A673 (cell line): Measurements from ENCODE around the gene TENM3. TPM values are rescaled to one million over a fixed set of nuclear protein-coding genes. Genes with fewer than 3 reads are reported as not detected.

Source experiments
- BruUV-seq: library from RNA; stranded (reverse); fragments of 400-500 nt; replicated peaks from 2 replicates; lab custom pipeline; 2021; lab: Mats Ljungman, UMichigan
- CTCF ChIA-PET: fragments of 300-600 bp; sonication (Branson Sonifier 250); formaldehyde crosslinking; loops from one replicate; lab custom pipeline; 2022; ENCODE audit warnings: antibody characterized with exemption; lab: Charles Lee
- POLR2A ChIA-PET: fragments of 300-600 bp; sonication (Branson Sonifier 250); formaldehyde crosslinking; loops from one replicate; lab custom pipeline; 2022; ENCODE audit warnings: antibody characterized with exemption; ENCODE audit not compliant: low non-redundant PET; lab: Charles Lee
- DNase-seq: peaks from one replicate; pipeline ENCODE4 v3.0.0-alpha.2; 2015; ENCODE audit warnings: low spot score
- H3K27ac ChIP-seq: fragments of 200-600 bp; sonication (generic); 2 replicates; pipeline ENCODE4 v1.5.1; 2016; ENCODE audit warnings: mixed run types, low read depth, mild to moderate bottlenecking, mixed read lengths, antibody characterized with exemption, low read length; ENCODE audit not compliant: poor library complexity, severe bottlenecking
- H3K27me3 ChIP-seq: fragments of 200-600 bp; sonication (generic); replicated peaks from 2 replicates; pipeline ENCODE4 v1.6.1; 2017; ENCODE audit warnings: mixed run types, low read depth, mild to moderate bottlenecking, mixed read lengths, antibody characterized with exemption, low read length; ENCODE audit not compliant: insufficient read depth, poor library complexity
- H3K36me3 ChIP-seq: fragments of 200-600 bp; sonication (generic); 2 replicates; pipeline ENCODE4 v1.6.1; 2016; ENCODE audit warnings: mixed run types, mild to moderate bottlenecking, mixed read lengths, antibody characterized with exemption, low read length; ENCODE audit not compliant: insufficient read depth, poor library complexity, severe bottlenecking
- H3K4me1 ChIP-seq: fragments of 200-600 bp; sonication (generic); 2 replicates; pipeline ENCODE4 v1.6.1; 2017; ENCODE audit warnings: mixed run types, mild to moderate bottlenecking, mixed read lengths, antibody characterized with exemption, low read length; ENCODE audit not compliant: insufficient read depth, poor library complexity, severe bottlenecking
- H3K4me3 ChIP-seq: fragments of 200-600 bp; sonication (generic); 2 replicates; pipeline ENCODE4 v1.5.1; 2016; ENCODE audit warnings: low read depth, mixed run types, mild to moderate bottlenecking, mixed read lengths, low read length; ENCODE audit not compliant: poor library complexity, severe bottlenecking
- H3K9me3 ChIP-seq: fragments of 200-600 bp; sonication (generic); 2 replicates; pipeline ENCODE4 v1.6.1; 2016; ENCODE audit warnings: mixed run types, low read depth, mild to moderate bottlenecking, mixed read lengths, antibody characterized with exemption, low read length; ENCODE audit not compliant: poor library complexity, severe bottlenecking
- CTCF ChIP-seq: fragments of 300-800, 200-600 bp; sonication (generic); conservative IDR thresholded peaks from 2 replicates; pipeline ENCODE4 v1.5.1; 2017; ENCODE audit warnings: low read depth, mild to moderate bottlenecking, antibody characterized with exemption, low read length, moderate library complexity, mixed read lengths
- EZH2 ChIP-seq: fragments of 200-600 bp; sonication (generic); IDR thresholded peaks from 2 replicates; pipeline ENCODE4 v1.6.1; 2017; ENCODE audit warnings: borderline replicate concordance, low read depth, mild to moderate bottlenecking, mixed read lengths, antibody characterized with exemption, low read length; ENCODE audit not compliant: poor library complexity, severe bottlenecking
- intact Hi-C: fragments of 100-400 bp; cut with micrococcal nuclease; formaldehyde crosslinking; loops from one replicate; pipeline ENCODE4 v1.10.0; 2022; ENCODE audit not compliant: unreplicated experiment
- total RNA-seq: library from RNA; stranded (reverse); gene quantifications from 2 replicates; pipeline ENCODE4 v1.2.3, GENCODE V29; 2021

The TENM3 gene
- total RNA-seq, 1 experiment from 2014 or later, result 26.4 TPM

GRCh38 chr4:182549356-182549755, 306.2 kb downstream of the TENM3 start:
- H3K27ac ChIP-seq, result no peak overlapping the region
- TF ChIP-seq EZH2 (no peak), CTCF (no peak)
- POLR2A ChIA-PET, result no interaction called here
- no peak for DNase-seq
- no peaks in the 10 kb centered on the region for H3K27me3 ChIP-seq
- intact Hi-C loops, result no loop called here
- no peaks in the 10 kb centered on the region for H3K36me3 ChIP-seq
- peaks cover 10% of the 10 kb centered on the region for H3K4me1 ChIP-seq
- H3K4me3 ChIP-seq, result no peak overlapping the region
- BruUV-seq, result no TSS peak
- no peaks in the 10 kb centered on the region for H3K9me3 ChIP-seq
- CTCF ChIA-PET, result no interaction called here

- H3K36me3 ChIP-seq, result no peaks in the 10 kb centered on the region
- TF ChIP-seq EZH2 (no peak), CTCF (no peak)
- no peaks in the 10 kb centered on the region for H3K9me3 ChIP-seq
- H3K27ac ChIP-seq, result no peak overlapping the region
- POLR2A ChIA-PET, result no interaction called here
- BruUV-seq, result no TSS peak
- peaks cover 17% of the 10 kb centered on the region for H3K4me1 ChIP-seq
- no peak overlapping the region for H3K4me3 ChIP-seq
- intact Hi-C loops, result loop anchor here (10.0 kb wide), 1 partner anchor 418 kb away; no protein-coding TSS in a partner anchor
- no peak for DNase-seq
- no peaks in the 10 kb centered on the region for H3K27me3 ChIP-seq
- CTCF ChIA-PET, result no interaction called here
These were observed 309.7 kb downstream of the TENM3 start for GRCh38 chr4:182552948-182553347.

GRCh38 chr4:182553653-182554052, 310.5 kb downstream of the TENM3 start:
- H3K4me3 ChIP-seq, result no peak overlapping the region
- POLR2A ChIA-PET, result no interaction called here
- intact Hi-C loops, result loop anchor here (10.0 kb wide), 1 partner anchor 419 kb away; no protein-coding TSS in a partner anchor
- BruUV-seq, result no TSS peak
- no peak for DNase-seq
- CTCF ChIA-PET, result no interaction called here
- TF ChIP-seq EZH2, result no peak
- TF ChIP-seq CTCF, result no peak
- H3K27ac ChIP-seq, result no peak overlapping the region
- no peaks in the 10 kb centered on the region for H3K27me3 ChIP-seq
- no peaks in the 10 kb centered on the region for H3K9me3 ChIP-seq
- H3K4me1 ChIP-seq, result peaks cover 17% of the 10 kb centered on the region
- no peaks in the 10 kb centered on the region for H3K36me3 ChIP-seq
